ENCODE data around the gene HSD17B2. TPM values are rescaled to one million over a fixed set of nuclear protein-coding genes. Genes with fewer than 3 reads are reported as not detected.

Gene HSD17B2
- polyA plus RNA-seq, 1 of the 3 experiments (the other 2 are of a cell fraction), result not detected

DNA sequence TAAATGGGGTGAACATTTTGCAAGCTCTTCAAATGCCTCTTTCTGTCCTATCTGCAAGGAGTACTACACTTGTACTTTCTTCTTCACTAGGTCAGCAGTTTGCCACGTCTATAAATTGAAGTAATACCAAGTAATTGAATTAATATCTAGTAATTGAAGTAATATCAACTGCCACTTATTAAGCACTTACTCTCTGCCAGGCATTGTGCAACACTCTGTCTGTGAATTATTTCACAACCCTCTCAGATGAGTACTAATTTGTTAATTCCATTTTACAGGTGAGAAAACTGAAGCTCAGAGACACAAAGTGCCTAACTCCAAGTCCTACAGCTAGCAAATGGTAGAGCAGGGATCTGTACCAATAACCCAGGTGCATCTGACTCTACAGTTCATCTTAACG lies 27.9 kb upstream of the HSD17B2 start:
- WGBS (ENCODE audit: low lambda C conversion rate), result 9% methylated on average over 1 of the region's 2 CpGs
- H3K9me2 ChIP-seq, result no peaks in the 10 kb centered on the region
- peaks cover 0 to 3% of the 10 kb centered on the region in 2 experiments; a peak in 1 of 4 replicates for H3K4me1 ChIP-seq (ENCODE audit: control insufficient read depth in 1 of 2, insufficient read depth in 2 of 2, low read depth in 1 of 2, low read length in 1 of 2)
- H3F3A ChIP-seq (replicated peaks; ENCODE audit: insufficient read depth), result no peaks in the 10 kb centered on the region
- no peaks in the 10 kb centered on the region for H4K20me1 ChIP-seq (ENCODE audit: insufficient read depth)
- no peak overlapping the region for H3K9ac ChIP-seq
- no peaks in the 10 kb centered on the region for H3K36me3 ChIP-seq (replicated peaks in 1 of 2; ENCODE audit: control insufficient read depth in 1 of 2, insufficient read depth in 2 of 2, low read length in 1 of 2)
- H3K79me2 ChIP-seq (ENCODE audit: insufficient read depth), result no peaks in the 10 kb centered on the region
- no peak overlapping the region for H2AFZ ChIP-seq (ENCODE audit: low read depth)
- TF ChIP-seq FOSL2 (IDR thresholded peaks at IDR 0.05; ENCODE audit: borderline replicate concordance, low read depth) (no peak), CHD2 (IDR thresholded peaks at IDR 0.05; ENCODE audit: low read length, partially characterized antibody) (no peak), RAD21 (IDR thresholded peaks at IDR 0.05; ENCODE audit: low read length) (no peak), EP300 (IDR thresholded peaks at IDR 0.05; ENCODE audit: borderline replicate concordance in 1 of 2, low read depth in 1 of 2, low read length in 1 of 2) (no peak), GATA2 (CRISPR knock-in tag; IDR thresholded peaks at IDR 0.05) (no peak), POLR2AphosphoS5 (IDR thresholded peaks at IDR 0.05; ENCODE audit: low read depth, low read length) (no peak), FOXJ3 (CRISPR knock-in tag; IDR thresholded peaks at IDR 0.05) (no peak), RXRA (IDR thresholded peaks at IDR 0.05; ENCODE audit: borderline replicate concordance, low read depth) (no peak), MEF2A (IDR thresholded peaks at IDR 0.05; ENCODE audit: borderline replicate concordance, low read depth) (no peak)
- TF ChIP-seq, protein P1, sequence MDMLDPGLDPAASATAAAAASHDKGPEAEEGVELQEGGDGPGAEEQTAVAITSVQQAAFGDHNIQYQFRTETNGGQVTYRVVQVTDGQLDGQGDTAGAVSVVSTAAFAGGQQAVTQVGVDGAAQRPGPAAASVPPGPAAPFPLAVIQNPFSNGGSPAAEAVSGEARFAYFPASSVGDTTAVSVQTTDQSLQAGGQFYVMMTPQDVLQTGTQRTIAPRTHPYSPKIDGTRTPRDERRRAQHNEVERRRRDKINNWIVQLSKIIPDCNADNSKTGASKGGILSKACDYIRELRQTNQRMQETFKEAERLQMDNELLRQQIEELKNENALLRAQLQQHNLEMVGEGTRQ (IDR thresholded peaks at IDR 0.05; ENCODE audit: borderline replicate concordance, low read depth, low read length), result no peak
- TF ChIP-seq, protein P2, sequence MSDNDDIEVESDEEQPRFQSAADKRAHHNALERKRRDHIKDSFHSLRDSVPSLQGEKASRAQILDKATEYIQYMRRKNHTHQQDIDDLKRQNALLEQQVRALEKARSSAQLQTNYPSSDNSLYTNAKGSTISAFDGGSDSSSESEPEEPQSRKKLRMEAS (IDR thresholded peaks at IDR 0.05; ENCODE audit: low read depth), result no peak
- TF ChIP-seq, protein P3, sequence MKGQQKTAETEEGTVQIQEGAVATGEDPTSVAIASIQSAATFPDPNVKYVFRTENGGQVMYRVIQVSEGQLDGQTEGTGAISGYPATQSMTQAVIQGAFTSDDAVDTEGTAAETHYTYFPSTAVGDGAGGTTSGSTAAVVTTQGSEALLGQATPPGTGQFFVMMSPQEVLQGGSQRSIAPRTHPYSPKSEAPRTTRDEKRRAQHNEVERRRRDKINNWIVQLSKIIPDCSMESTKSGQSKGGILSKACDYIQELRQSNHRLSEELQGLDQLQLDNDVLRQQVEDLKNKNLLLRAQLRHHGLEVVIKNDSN (IDR thresholded peaks at IDR 0.05; ENCODE audit: borderline replicate concordance, low read depth), result no peak
- TF ChIP-seq, protein P4, sequence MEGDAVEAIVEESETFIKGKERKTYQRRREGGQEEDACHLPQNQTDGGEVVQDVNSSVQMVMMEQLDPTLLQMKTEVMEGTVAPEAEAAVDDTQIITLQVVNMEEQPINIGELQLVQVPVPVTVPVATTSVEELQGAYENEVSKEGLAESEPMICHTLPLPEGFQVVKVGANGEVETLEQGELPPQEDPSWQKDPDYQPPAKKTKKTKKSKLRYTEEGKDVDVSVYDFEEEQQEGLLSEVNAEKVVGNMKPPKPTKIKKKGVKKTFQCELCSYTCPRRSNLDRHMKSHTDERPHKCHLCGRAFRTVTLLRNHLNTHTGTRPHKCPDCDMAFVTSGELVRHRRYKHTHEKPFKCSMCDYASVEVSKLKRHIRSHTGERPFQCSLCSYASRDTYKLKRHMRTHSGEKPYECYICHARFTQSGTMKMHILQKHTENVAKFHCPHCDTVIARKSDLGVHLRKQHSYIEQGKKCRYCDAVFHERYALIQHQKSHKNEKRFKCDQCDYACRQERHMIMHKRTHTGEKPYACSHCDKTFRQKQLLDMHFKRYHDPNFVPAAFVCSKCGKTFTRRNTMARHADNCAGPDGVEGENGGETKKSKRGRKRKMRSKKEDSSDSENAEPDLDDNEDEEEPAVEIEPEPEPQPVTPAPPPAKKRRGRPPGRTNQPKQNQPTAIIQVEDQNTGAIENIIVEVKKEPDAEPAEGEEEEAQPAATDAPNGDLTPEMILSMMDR (IDR thresholded peaks at IDR 0.05), result no peak
- TF ChIP-seq, protein P5, sequence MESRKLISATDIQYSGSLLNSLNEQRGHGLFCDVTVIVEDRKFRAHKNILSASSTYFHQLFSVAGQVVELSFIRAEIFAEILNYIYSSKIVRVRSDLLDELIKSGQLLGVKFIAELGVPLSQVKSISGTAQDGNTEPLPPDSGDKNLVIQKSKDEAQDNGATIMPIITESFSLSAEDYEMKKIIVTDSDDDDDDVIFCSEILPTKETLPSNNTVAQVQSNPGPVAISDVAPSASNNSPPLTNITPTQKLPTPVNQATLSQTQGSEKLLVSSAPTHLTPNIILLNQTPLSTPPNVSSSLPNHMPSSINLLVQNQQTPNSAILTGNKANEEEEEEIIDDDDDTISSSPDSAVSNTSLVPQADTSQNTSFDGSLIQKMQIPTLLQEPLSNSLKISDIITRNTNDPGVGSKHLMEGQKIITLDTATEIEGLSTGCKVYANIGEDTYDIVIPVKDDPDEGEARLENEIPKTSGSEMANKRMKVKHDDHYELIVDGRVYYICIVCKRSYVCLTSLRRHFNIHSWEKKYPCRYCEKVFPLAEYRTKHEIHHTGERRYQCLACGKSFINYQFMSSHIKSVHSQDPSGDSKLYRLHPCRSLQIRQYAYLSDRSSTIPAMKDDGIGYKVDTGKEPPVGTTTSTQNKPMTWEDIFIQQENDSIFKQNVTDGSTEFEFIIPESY (IDR thresholded peaks at IDR 0.05; ENCODE audit: borderline replicate concordance, low read depth), result no peak
- no peak for DNase-seq
- ChIA-PET CTCF (no interaction called here), POLR2A (no interaction called here)
- H3K27me3 ChIP-seq (ENCODE audit: insufficient read depth), result 0 out of 2 replicates have a peak, but pooled peaks cover 4% of the 10 kb centered on the region
- H3K4me2 ChIP-seq, result no peak overlapping the region
- H3K9me3 ChIP-seq, result 0 out of 2 replicates have a peak, but pooled peaks cover 3% of the 10 kb centered on the region
- no peak overlapping the region for H3K4me3 ChIP-seq (ENCODE audit: low read depth in 2 of 2, low read length in 1 of 2)
- H3K27ac ChIP-seq (ENCODE audit: low read depth in 2 of 2, low read length in 1 of 2), result no peak overlapping the region

Data from SK-N-SH (cell line).